Measurements from ENCODE around the gene PSD4.

Gene PSD4

DNA sequence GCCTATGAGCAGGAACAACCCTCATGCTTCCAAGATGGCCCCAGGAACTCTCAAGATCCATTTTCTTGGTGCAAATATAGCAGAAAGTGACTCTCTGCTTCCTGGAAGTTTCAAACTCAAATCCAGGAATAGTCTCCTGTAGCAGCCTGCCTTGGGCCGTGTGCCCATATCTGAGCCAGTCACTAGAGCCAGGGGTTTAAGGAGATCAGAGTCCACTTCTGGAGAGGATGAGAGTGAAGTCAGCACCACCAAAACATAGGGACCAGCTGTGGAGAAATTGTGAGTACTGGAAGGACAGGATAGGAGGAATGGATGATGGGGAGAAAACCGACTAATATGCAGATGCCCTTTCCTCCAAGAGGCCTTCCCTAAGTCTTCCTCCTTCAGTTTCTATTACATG is 33.2 kb downstream of the PSD4 start:
- DNase-seq (ENCODE audit: low read depth in 1 of 2, low spot score in 1 of 2), result no peak
- H3K27ac ChIP-seq (replicated peaks), result no peak overlapping the region
- no peaks in the 10 kb centered on the region for H3K27me3 ChIP-seq (ENCODE audit: insufficient read depth, poor library complexity, severe bottlenecking)
- no peak overlapping the region for H3K4me3 ChIP-seq (replicated peaks; ENCODE audit: insufficient read depth, low read length)
- no peak for TF ChIP-seq POLR2AphosphoS5 (IDR thresholded peaks at IDR 0.05; ENCODE audit: low read depth)
- TF ChIP-seq SPI1 (IDR thresholded peaks at IDR 0.05; ENCODE audit: borderline replicate concordance, low read depth), result no peak
- TF ChIP-seq, protein P1, sequence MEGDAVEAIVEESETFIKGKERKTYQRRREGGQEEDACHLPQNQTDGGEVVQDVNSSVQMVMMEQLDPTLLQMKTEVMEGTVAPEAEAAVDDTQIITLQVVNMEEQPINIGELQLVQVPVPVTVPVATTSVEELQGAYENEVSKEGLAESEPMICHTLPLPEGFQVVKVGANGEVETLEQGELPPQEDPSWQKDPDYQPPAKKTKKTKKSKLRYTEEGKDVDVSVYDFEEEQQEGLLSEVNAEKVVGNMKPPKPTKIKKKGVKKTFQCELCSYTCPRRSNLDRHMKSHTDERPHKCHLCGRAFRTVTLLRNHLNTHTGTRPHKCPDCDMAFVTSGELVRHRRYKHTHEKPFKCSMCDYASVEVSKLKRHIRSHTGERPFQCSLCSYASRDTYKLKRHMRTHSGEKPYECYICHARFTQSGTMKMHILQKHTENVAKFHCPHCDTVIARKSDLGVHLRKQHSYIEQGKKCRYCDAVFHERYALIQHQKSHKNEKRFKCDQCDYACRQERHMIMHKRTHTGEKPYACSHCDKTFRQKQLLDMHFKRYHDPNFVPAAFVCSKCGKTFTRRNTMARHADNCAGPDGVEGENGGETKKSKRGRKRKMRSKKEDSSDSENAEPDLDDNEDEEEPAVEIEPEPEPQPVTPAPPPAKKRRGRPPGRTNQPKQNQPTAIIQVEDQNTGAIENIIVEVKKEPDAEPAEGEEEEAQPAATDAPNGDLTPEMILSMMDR (IDR thresholded peaks at IDR 0.05; ENCODE audit: insufficient read depth, low read length), result no peak
- TF ChIP-seq, protein P2, sequence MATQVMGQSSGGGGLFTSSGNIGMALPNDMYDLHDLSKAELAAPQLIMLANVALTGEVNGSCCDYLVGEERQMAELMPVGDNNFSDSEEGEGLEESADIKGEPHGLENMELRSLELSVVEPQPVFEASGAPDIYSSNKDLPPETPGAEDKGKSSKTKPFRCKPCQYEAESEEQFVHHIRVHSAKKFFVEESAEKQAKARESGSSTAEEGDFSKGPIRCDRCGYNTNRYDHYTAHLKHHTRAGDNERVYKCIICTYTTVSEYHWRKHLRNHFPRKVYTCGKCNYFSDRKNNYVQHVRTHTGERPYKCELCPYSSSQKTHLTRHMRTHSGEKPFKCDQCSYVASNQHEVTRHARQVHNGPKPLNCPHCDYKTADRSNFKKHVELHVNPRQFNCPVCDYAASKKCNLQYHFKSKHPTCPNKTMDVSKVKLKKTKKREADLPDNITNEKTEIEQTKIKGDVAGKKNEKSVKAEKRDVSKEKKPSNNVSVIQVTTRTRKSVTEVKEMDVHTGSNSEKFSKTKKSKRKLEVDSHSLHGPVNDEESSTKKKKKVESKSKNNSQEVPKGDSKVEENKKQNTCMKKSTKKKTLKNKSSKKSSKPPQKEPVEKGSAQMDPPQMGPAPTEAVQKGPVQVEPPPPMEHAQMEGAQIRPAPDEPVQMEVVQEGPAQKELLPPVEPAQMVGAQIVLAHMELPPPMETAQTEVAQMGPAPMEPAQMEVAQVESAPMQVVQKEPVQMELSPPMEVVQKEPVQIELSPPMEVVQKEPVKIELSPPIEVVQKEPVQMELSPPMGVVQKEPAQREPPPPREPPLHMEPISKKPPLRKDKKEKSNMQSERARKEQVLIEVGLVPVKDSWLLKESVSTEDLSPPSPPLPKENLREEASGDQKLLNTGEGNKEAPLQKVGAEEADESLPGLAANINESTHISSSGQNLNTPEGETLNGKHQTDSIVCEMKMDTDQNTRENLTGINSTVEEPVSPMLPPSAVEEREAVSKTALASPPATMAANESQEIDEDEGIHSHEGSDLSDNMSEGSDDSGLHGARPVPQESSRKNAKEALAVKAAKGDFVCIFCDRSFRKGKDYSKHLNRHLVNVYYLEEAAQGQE (IDR thresholded peaks at IDR 0.05; ENCODE audit: insufficient replicate concordance, low read depth), result no peak
- TF ChIP-seq GABPA (IDR thresholded peaks at IDR 0.05; ENCODE audit: low read depth), result no peak

DNA sequence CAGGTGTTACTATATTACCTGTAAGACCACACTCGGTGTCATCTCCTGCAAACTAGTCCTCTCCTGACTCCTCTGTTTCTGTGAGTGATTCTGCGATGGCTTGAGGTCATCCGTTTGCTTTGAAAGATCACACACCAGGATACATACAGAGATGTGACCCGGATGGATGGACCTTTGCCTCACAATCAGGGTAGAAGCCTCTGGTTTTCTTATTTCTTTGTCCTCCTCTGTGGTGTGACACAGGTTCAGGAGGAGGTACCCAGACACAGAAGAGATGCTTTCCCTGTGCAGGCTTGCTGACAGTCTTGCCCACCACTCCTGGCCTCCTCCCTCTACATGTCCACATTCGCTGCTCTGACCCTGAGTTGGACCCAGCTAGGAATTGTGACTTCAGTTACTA is 34.6 kb downstream of the PSD4 start:
- Histone ChIP-seq H3K27ac (replicated peaks) (no peak overlapping the region), H3K4me3 (replicated peaks; ENCODE audit: insufficient read depth, low read length) (no peak overlapping the region), H3K27me3 (ENCODE audit: insufficient read depth, poor library complexity, severe bottlenecking) (no peaks in the 10 kb centered on the region)
- no peak for TF ChIP-seq POLR2AphosphoS5 (IDR thresholded peaks at IDR 0.05; ENCODE audit: low read depth)
- TF ChIP-seq, protein P2 (IDR thresholded peaks at IDR 0.05; ENCODE audit: insufficient replicate concordance, low read depth), result no peak
- TF ChIP-seq, protein P1 (IDR thresholded peaks at IDR 0.05; ENCODE audit: insufficient read depth, low read length), result no peak
- no peak for TF ChIP-seq GABPA (IDR thresholded peaks at IDR 0.05; ENCODE audit: low read depth)
- TF ChIP-seq SPI1 (IDR thresholded peaks at IDR 0.05; ENCODE audit: borderline replicate concordance, low read depth), result no peak
- no peak for DNase-seq (ENCODE audit: low read depth in 1 of 2, low spot score in 1 of 2)

DNA sequence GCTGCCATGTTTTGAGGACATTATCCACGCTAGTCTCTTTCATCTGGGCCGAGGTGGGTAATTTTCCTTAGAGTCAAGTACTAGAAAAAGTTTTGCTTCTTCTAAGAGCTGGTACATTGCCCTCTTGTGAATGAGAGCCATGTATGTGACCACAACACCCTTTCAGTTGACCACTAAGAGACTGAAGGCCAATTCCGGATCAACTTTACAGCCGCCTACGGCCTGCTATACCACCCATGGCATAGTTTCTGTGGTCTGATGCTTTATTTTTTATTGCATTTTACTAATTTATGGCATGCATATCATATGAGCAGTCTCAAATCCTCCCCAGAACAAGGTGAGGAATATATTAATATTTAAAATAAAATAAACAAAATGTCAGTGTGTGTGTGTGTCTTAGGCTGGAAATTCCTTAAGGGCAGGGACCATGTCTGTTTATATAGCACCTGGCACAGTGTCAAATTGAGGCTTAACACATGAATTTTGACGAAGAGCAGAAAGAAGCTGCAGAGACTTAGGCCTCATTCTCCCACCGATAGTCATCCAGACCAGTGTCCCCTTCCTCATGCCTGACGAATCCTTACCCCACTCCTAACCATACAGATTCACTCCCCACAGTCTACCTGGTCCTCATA is 35.4 kb downstream of the PSD4 start:
- Histone ChIP-seq H3K4me3 (replicated peaks; ENCODE audit: insufficient read depth, low read length) (no peak overlapping the region), H3K27me3 (ENCODE audit: insufficient read depth, poor library complexity, severe bottlenecking) (no peaks in the 10 kb centered on the region), H3K27ac (replicated peaks) (no peak overlapping the region)
- DNase-seq (ENCODE audit: low read depth in 1 of 2, low spot score in 1 of 2), result no peak
- TF ChIP-seq POLR2AphosphoS5 (IDR thresholded peaks at IDR 0.05; ENCODE audit: low read depth), result no peak
- TF ChIP-seq GABPA (IDR thresholded peaks at IDR 0.05; ENCODE audit: low read depth), result no peak
- no peak for TF ChIP-seq SPI1 (IDR thresholded peaks at IDR 0.05; ENCODE audit: borderline replicate concordance, low read depth)
- TF ChIP-seq, protein P2 (IDR thresholded peaks at IDR 0.05; ENCODE audit: insufficient replicate concordance, low read depth), result no peak
- TF ChIP-seq, protein P1 (IDR thresholded peaks at IDR 0.05; ENCODE audit: insufficient read depth, low read length), result no peak
